GM12874 (cell line): ENCODE measurements around the gene TEP1.

ENCODE experiments used
- CTCF ChIP-seq: IDR thresholded peaks from 2 replicates; pipeline ENCODE4 v1.5.1; 2011; ENCODE audit warnings: low read depth, mild to moderate bottlenecking, control low read depth, low read length, moderate library complexity; ENCODE audit not compliant: insufficient read depth

The TEP1 gene

GRCh38 chr14:20375471-20375870 is 37.8 kb downstream of the TEP1 start:
- TF ChIP-seq CTCF = no peak

- no peak for TF ChIP-seq CTCF
Measured at GRCh38 chr14:20372796-20373195, 40.5 kb downstream of the TEP1 start.

GRCh38 chr14:20365928-20366327 is 47.4 kb downstream of the TEP1 start:
- TF ChIP-seq CTCF = no peak

- TF ChIP-seq CTCF = no peak
Measured at GRCh38 chr14:20356422-20356821, 56.9 kb downstream of the TEP1 start.

GRCh38 chr14:20350860-20351259 is 62.4 kb downstream of the TEP1 start:
- TF ChIP-seq CTCF = no peak

- no peak for TF ChIP-seq CTCF
Measured at GRCh38 chr14:20350282-20350681, 63.0 kb downstream of the TEP1 start.

- TF ChIP-seq CTCF = no peak
Measured at GRCh38 chr14:20347747-20348146, 65.6 kb downstream of the TEP1 start.

GRCh38 chr14:20346713-20347112 is 66.6 kb downstream of the TEP1 start:
- TF ChIP-seq CTCF = no peak
